ENCODE results near the gene TMEM259.

The TMEM259 gene

DNA sequence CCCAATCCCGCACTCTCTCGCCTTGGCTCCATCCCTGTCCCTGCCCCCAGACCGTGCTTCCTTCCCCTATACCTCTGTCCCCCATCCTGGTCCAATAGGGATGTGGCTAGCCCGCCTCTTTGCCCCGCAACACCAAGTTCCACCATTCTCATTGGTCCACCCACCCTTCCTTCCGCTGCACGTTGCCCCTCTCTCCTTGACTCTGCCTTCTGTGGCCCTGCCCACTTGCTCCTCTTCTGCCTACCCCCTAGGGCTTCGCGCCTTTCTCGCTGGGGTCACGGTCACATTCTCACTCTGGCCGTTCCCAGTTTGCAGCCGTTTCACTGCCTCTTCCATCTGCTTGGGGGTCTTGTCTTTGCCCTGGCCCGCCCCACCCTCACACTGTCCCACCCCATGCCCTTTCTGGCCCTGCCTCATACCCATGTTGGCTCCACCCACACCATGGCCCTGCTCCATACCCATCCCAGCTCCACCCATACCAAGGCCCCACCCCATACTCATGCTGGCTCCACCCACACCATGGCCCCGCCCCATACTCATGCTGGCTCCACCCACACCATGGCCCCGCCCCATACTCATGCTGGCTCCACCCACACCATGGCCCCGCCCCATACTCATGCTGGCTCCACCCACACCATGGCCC, 41.6 kb upstream of the TMEM259 start:
- TF ChIP-seq GATA3 (IDR thresholded peaks at IDR 0.05; ENCODE audit: low read depth, low read length) (no peak), GATA2 (IDR thresholded peaks at IDR 0.05; ENCODE audit: low read depth, low read length) (no peak)

DNA sequence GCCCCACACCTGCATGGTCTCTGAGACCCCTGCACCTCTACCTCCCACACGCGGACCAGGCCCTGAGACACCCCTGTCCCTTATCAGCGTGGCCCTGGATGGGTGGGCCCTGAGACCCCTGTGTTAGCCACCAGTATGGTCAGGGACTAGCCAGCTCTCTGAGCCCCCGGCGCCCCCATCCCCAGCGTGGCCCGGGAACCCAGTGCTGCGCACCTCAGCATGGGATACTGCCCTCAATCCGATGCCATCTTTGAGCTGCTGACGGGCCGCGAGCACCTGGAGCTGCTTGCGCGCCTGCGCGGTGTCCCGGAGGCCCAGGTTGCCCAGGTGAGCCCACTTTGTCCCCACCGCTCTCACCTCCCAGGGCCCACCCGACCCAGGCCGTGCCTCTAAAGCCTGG, 41.1 kb upstream of the TMEM259 start:
- TF ChIP-seq GATA3 (IDR thresholded peaks at IDR 0.05; ENCODE audit: low read depth, low read length): no peak
- no peak for TF ChIP-seq GATA2 (IDR thresholded peaks at IDR 0.05; ENCODE audit: low read depth, low read length)

DNA sequence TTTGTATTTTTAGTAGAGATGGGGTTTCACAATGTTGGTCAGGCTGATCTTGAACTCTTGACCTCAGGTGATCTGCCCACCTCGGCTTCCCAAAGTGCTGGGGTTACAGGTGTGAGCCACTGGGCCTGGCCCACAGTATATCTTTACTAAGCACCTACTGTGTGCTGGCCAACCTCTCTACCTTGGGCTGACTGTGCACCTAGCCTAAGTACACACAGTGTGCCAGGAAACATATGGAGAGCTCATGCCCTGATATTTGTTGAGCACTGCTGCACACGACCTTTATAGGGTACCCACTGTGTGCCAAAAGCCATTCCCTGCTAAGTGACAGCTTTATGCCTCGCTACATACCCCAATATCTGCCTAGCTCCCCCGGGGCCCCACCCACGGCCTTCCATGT, 39.8 kb upstream of the TMEM259 start:
- no peak for TF ChIP-seq GATA3 (IDR thresholded peaks at IDR 0.05; ENCODE audit: low read depth, low read length)
- TF ChIP-seq GATA2 (IDR thresholded peaks at IDR 0.05; ENCODE audit: low read depth, low read length): no peak

GRCh38 chr19:1058112-1058511, 37.2 kb upstream of the TMEM259 start:
- TF ChIP-seq GATA3 (IDR thresholded peaks at IDR 0.05; ENCODE audit: low read depth, low read length): no peak
- no peak for TF ChIP-seq GATA2 (IDR thresholded peaks at IDR 0.05; ENCODE audit: low read depth, low read length)

DNA sequence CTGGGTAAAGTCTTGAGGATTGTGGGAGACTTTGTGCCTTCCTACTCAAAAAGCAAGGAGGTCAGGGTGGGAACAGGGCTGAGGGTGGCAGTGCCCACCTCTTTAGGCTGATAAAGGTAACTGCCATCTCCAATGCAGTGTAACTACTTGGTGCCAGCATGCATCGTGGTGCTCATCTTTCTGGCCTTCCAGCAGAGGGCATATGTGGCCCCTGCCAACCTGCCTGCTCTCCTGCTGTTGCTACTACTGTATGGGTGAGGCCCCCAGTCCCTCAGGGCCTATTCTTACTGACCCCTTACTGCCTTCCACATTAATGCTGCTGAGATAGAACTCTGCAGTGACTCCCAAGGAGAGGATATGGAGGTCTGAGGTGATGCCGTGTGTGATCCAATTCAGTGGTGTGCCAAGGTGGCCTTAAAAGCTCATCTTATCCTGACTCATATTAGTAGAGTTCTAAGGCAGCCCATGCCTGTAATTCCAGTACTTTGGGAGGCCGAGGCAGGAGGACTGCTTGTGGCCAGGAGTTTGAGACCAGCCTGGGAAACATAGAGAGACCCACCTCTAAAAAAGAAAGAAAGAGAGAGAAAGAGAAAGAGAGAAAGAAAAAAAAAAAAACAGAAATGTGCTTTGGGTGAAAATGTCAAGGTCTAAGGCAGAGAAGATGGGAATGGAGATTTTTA, 36.4 kb upstream of the TMEM259 start:
- TF ChIP-seq GATA2 (IDR thresholded peaks at IDR 0.05; ENCODE audit: low read depth, low read length): no peak
- no peak for TF ChIP-seq GATA3 (IDR thresholded peaks at IDR 0.05; ENCODE audit: low read depth, low read length)

DNA sequence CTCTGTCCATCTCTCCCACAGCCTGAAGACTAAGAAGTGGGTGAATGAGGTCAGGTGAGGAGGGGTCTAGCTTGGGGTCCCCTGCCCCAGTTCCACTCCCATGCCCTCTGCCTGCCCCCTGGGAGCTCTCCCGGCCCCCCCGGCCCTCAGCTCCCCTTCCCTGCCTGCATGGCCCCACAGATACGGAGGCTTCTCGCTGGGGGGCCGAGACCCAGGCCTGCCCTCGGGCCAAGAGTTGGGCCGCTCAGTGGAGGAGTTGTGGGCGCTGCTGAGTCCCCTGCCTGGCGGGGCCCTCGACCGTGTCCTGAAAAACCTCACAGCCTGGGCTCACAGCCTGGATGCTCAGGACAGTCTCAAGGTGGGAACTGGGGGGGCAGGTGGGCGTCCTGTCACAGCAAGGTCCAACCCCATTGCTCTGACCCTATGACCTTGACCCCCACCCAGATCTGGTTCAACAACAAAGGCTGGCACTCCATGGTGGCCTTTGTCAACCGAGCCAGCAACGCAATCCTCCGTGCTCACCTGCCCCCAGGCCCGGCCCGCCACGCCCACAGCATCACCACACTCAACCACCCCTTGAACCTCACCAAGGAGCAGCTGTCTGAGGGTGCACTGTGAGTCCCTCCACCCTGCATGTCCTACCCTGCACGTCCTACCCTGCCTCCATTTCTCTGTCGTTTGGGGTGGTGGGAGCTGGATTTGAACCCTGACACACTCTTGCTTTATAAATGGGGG, 35.1 kb upstream of the TMEM259 start:
- TF ChIP-seq GATA2 (IDR thresholded peaks at IDR 0.05; ENCODE audit: low read depth, low read length) (no peak), GATA3 (IDR thresholded peaks at IDR 0.05; ENCODE audit: low read depth, low read length) (no peak)

- no peak for TF ChIP-seq GATA2 (IDR thresholded peaks at IDR 0.05; ENCODE audit: low read depth, low read length)
- TF ChIP-seq GATA3 (IDR thresholded peaks at IDR 0.05; ENCODE audit: low read depth, low read length): no peak
These were observed 34.1 kb upstream of the TMEM259 start for GRCh38 chr19:1055028-1055425.

DNA sequence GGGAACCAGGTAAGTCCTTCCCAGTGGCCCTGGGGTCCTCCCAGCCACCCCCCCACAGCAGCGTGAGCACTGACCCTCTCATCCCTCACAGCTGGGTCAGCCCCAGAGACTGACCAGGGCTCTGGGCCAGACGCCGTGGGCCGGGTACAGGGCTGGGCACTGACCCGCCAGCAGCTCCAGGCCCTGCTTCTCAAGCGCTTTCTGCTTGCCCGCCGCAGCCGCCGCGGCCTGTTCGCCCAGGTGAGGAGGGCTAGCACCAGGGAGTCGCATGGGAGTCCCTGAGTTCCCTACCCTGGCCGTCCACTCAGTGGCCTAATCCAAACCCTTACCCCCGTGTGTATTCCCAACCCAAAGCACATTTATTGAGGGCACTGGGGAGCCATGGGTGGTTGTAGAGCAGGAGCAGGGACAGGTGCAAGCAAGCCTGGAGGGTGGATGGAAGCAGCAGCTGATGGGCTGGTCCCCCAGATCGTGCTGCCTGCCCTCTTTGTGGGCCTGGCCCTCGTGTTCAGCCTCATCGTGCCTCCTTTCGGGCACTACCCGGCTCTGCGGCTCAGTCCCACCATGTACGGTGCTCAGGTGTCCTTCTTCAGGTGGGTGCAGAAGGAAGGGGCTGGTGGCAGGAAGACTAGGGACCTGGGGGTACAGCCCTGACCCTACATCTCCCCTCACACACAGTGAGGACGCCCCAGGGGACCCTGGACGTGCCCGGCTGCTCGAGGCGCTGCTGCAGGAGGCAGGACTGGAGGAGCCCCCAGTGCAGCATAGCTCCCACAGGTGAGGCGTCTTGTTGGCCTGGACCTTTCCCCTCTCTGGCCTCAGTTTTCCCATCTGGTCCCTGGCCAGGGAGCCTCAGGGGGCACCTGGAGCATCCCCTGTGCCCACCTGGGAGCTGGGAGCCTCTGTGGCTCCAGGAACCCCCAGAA, 33.4 kb upstream of the TMEM259 start:
- no peak for TF ChIP-seq GATA3 (IDR thresholded peaks at IDR 0.05; ENCODE audit: low read depth, low read length)
- TF ChIP-seq GATA2 (IDR thresholded peaks at IDR 0.05; ENCODE audit: low read depth, low read length): no peak

- TF ChIP-seq GATA3 (IDR thresholded peaks at IDR 0.05; ENCODE audit: low read depth, low read length): no peak
- no peak for TF ChIP-seq GATA2 (IDR thresholded peaks at IDR 0.05; ENCODE audit: low read depth, low read length)
These were observed 32.5 kb upstream of the TMEM259 start for GRCh38 chr19:1053176-1054101.

DNA sequence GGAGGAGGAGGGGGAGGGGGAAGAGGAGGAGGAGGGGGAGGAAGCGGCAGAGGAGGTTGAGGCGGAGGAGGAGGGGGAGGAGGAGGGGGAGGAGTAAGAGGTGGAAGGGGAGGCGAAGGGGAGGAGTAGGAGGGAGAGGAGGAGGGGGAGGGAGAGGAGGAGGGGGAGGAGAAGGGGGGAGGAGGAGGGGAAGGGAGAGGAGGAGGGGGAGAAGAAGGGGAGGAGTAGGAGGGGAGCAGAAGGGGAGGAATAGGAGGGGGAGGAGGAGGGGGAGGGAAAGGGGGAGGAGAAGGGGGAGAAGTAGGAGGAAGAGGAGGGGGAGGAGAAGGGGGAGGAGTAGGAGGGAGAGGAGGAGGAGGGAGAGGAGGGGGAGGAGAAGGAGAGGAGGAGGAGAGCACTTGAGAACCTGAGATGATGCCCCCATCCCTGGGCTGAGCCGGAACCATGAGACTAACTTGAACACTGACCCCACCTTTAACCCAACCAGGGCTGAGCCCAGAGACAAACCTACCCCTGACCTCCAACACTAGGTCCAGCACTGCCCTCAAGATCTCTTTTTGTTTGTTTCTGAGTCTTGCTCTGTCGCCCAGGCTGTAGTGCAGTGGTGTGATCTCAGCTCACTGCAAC, 31.5 kb upstream of the TMEM259 start:
- TF ChIP-seq GATA3 (IDR thresholded peaks at IDR 0.05; ENCODE audit: low read depth, low read length) (no peak), GATA2 (IDR thresholded peaks at IDR 0.05; ENCODE audit: low read depth, low read length) (no peak)

GRCh38 chr19:1051791-1052190, 30.9 kb upstream of the TMEM259 start:
- no peak for TF ChIP-seq GATA2 (IDR thresholded peaks at IDR 0.05; ENCODE audit: low read depth, low read length)
- TF ChIP-seq GATA3 (IDR thresholded peaks at IDR 0.05; ENCODE audit: low read depth, low read length): no peak

DNA sequence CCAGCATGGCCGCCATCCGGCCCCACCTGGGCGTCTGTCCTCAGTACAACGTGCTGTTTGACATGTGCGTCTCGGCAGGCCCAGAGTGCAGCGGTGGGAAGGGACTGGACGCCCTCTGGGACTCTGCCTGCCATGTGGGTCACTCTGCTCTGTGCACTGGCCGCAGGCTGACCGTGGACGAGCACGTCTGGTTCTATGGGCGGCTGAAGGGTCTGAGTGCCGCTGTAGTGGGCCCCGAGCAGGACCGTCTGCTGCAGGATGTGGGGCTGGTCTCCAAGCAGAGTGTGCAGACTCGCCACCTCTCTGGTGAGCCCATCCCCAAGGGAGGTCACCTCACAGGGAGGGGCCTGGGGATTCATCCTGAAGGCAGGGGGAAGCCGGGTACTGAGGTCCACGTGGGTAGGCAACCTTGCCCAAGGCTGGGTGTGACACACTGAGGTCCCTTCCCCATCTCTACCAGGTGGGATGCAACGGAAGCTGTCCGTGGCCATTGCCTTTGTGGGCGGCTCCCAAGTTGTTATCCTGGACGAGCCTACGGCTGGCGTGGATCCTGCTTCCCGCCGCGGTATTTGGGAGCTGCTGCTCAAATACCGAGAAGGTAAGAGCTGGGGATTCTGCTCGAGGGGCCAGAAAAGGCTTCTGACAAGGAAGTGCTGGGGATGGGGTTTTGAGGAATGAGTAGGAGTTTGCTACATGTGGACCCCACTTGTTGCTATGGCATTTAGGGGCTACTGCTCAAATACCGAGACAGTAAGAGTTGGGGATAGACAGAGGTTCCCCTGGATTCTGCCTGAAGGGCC, 30.3 kb upstream of the TMEM259 start:
- TF ChIP-seq GATA3 (IDR thresholded peaks at IDR 0.05; ENCODE audit: low read depth, low read length) (no peak), GATA2 (IDR thresholded peaks at IDR 0.05; ENCODE audit: low read depth, low read length) (no peak)
